Measurements from ENCODE around the gene CLIP4.

Gene CLIP4

GRCh38 chr2:29110916-29111535 lies 4.2 kb upstream of the CLIP4 start:
- no peak overlapping the region for H3K4me3 ChIP-seq (ENCODE audit: low read depth, low read length)
- TF ChIP-seq CTCF (IDR thresholded peaks at IDR 0.05; ENCODE audit: control insufficient read depth, extremely low read depth, insufficient read depth), result no peak
- DNase-seq (ENCODE audit: low read depth), result no peak

GRCh38 chr2:29112379-29112778 lies 2.8 kb upstream of the CLIP4 start:
- no peak overlapping the region for H3K4me3 ChIP-seq (ENCODE audit: low read depth, low read length)
- no peak for TF ChIP-seq CTCF (IDR thresholded peaks at IDR 0.05; ENCODE audit: control insufficient read depth, extremely low read depth, insufficient read depth)
- DNase-seq (ENCODE audit: low read depth), result no peak

- no peak overlapping the region for H3K4me3 ChIP-seq (ENCODE audit: low read depth, low read length)
- no peak for DNase-seq (ENCODE audit: low read depth)
- TF ChIP-seq CTCF (IDR thresholded peaks at IDR 0.05; ENCODE audit: control insufficient read depth, extremely low read depth, insufficient read depth), result no peak
Observed at GRCh38 chr2:29113027-29113686, 2.1 kb upstream of the CLIP4 start.

- no peak for DNase-seq (ENCODE audit: low read depth)
- no peak for TF ChIP-seq CTCF (IDR thresholded peaks at IDR 0.05; ENCODE audit: control insufficient read depth, extremely low read depth, insufficient read depth)
- H3K4me3 ChIP-seq (ENCODE audit: low read depth, low read length), result no peak overlapping the region
Observed at GRCh38 chr2:29113891-29114321, 1.3 kb upstream of the CLIP4 start.

GRCh38 chr2:29114586-29114945 lies 649 bp upstream of the CLIP4 start:
- DNase-seq (ENCODE audit: low read depth), result no peak
- H3K4me3 ChIP-seq (ENCODE audit: low read depth, low read length), result no peak overlapping the region
- no peak for TF ChIP-seq CTCF (IDR thresholded peaks at IDR 0.05; ENCODE audit: control insufficient read depth, extremely low read depth, insufficient read depth)

- no peak for DNase-seq (ENCODE audit: low read depth)
- TF ChIP-seq CTCF (IDR thresholded peaks at IDR 0.05; ENCODE audit: control insufficient read depth, extremely low read depth, insufficient read depth), result no peak
- H3K4me3 ChIP-seq (ENCODE audit: low read depth, low read length), result peak overlapping the region; percentile 48
Observed at GRCh38 chr2:29115797-29116781, 874 bp downstream of the CLIP4 start.
